SH-SY5Y (cell line): Measurements from ENCODE around the gene HERC6.

ENCODE experiments used
- GATA2 ChIP-seq: IDR thresholded peaks from 2 replicates; pipeline ENCODE4 v1.6.1; 2011; ENCODE audit warnings: mild to moderate bottlenecking, low read depth, low read length
- GATA3 ChIP-seq: IDR thresholded peaks from 2 replicates; pipeline ENCODE4 v1.6.1; 2011; ENCODE audit warnings: low read depth, mild to moderate bottlenecking, low read length, moderate library complexity

DNA sequence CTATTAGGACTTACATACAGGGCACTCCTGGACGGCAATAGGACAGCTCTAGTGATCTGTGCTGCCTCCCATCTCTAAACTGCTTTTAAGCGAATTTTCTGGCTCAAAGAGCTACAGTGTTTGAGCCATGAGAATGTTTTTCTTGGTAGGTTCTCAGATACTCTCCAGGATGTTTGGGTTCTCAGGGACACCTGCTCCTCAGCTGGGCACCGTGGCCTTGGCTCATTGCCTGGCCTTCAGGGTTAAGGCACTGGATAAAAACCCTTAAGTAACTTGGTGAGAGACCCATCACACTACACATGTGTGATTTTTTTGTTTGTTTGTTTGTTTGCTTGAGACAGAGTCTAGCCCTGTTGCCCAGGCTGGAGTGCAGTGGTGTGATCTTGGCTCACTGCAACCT is 39.8 kb downstream of the HERC6 start:
- TF ChIP-seq GATA3 (no peak), GATA2 (no peak)
